ENCODE measurements around the gene CNST.

CNST gene

DNA sequence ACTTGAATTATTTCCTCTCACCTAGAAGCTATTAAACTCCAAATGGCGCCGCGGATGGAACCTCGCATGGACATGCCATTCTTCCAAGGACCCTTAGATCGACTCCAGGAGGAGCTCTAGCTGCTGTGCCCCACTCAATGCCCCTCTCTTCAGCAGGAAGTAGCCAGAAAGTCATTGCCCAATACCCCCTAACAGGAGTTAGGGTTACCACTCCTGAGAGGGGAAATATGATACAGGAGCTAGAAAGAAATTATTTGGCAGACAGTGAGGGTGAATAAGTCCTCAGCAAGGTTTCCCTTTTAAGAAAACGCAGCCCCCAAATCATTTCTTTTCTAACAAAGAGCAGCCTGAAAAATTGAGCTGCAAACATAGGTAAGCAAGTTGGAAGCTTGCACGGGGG is 28.8 kb upstream of the CNST start:
- no peak overlapping the region for H3K4me3 ChIP-seq (ENCODE audit: control insufficient read depth, low read depth, low read length)
- TF ChIP-seq, protein P1, sequence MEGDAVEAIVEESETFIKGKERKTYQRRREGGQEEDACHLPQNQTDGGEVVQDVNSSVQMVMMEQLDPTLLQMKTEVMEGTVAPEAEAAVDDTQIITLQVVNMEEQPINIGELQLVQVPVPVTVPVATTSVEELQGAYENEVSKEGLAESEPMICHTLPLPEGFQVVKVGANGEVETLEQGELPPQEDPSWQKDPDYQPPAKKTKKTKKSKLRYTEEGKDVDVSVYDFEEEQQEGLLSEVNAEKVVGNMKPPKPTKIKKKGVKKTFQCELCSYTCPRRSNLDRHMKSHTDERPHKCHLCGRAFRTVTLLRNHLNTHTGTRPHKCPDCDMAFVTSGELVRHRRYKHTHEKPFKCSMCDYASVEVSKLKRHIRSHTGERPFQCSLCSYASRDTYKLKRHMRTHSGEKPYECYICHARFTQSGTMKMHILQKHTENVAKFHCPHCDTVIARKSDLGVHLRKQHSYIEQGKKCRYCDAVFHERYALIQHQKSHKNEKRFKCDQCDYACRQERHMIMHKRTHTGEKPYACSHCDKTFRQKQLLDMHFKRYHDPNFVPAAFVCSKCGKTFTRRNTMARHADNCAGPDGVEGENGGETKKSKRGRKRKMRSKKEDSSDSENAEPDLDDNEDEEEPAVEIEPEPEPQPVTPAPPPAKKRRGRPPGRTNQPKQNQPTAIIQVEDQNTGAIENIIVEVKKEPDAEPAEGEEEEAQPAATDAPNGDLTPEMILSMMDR (conservative IDR thresholded peaks at IDR 0.05; ENCODE audit: control insufficient read depth, insufficient read depth, low read depth, low read length): no peak
- DNase-seq (ENCODE audit: low read depth): no peak

DNA sequence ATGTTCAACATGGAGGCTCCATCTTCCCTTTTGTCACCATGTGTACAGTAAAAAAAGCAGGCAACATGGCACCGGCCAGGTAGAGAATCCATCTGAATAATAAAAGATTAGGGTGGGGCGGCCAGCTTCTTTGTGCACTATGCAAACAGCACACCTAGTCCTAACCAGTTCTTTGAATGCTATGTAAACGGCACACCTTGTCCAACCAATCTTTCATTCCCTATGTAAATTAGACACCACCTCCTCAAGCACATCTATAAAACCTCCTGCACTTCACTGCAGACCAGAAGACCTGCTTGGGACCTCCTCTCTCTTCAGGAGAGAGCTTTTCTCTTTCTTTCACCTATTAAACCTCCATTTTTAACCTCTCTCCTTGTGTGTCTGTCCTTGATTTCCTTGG is 28.4 kb upstream of the CNST start:
- no peak for DNase-seq (ENCODE audit: low read depth)
- TF ChIP-seq, protein P1 (conservative IDR thresholded peaks at IDR 0.05; ENCODE audit: control insufficient read depth, insufficient read depth, low read depth, low read length): no peak
- no peak overlapping the region for H3K4me3 ChIP-seq (ENCODE audit: control insufficient read depth, low read depth, low read length)

DNA sequence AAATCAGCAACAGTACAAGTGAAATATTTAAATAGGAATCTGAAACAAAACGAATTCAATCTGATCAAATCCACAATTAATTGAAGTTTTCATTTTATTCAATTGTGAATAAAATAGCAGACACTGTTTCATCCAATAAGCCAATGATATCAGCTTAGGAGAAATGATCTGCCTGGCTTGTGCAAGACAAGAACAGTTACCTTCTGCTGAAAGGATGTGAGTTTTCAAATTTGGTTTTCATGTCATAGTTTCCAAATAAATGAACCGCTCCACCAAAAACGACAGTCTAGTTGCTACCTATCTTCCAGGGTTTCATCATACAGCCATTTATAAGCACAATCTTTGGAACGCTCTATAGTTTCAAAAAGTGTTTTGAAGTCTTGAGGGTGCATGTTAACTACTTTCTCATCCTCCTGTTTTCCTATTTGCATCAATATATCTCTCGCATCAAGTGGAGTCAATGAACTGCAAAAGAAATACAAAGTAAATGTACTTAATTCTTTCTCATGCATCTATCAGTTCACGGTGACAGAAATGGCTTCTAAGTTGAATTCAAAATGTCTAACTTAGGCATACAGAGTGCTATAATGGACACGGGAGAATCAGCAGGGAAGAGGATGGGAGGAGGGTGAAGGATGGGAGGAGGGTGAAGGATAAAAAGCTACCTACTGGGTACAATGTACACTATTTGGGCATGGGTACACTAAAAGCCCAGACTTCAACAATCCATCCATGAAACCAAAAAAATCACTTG is 25.3 kb upstream of the CNST start:
- TF ChIP-seq, protein P1 (conservative IDR thresholded peaks at IDR 0.05; ENCODE audit: control insufficient read depth, insufficient read depth, low read depth, low read length): no peak
- no peak for DNase-seq (ENCODE audit: low read depth)
- H3K4me3 ChIP-seq (ENCODE audit: control insufficient read depth, low read depth, low read length): no peak overlapping the region

DNA sequence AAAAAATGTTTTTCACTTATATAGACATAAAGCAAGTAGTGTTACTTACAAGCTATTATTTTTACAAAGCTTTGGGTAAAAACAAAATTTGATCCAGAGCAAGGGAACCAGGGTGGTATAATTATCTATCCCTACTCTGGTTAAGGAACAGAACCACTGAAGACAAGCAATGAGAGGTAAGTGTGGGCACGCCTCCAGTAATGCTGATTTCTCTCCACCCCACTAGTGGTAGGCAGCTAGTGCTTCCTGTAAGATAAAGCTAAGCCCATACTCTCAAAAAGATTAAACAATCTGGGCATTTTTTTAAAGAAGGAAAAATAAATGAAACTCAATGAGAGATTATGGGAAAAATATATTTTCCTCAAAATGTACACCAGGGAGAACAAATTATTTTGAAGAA is 22.3 kb upstream of the CNST start:
- no peak overlapping the region for H3K4me3 ChIP-seq (ENCODE audit: control insufficient read depth, low read depth, low read length)
- TF ChIP-seq, protein P1 (conservative IDR thresholded peaks at IDR 0.05; ENCODE audit: control insufficient read depth, insufficient read depth, low read depth, low read length): no peak
- no peak for DNase-seq (ENCODE audit: low read depth)

DNA sequence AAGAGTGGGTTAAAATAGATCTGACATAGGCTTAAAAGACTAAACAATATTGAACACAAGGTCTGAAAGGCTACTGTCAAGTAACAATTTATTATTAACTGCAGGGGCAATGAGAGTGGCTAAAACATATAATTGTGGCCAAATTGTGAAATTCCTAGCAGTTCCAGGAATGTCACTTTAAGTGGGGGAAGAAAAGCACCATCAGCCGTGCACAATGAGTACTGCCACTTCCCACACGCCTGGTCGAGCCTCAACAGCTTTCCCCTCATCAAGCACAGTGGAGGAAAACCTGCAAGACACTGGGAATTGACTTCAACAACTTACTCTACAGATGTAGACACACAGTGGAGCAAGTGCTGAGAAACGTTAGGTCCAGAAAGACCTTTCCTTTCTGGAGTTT is 16.6 kb upstream of the CNST start:
- H3K4me3 ChIP-seq (ENCODE audit: control insufficient read depth, low read depth, low read length): no peak overlapping the region
- TF ChIP-seq, protein P1 (conservative IDR thresholded peaks at IDR 0.05; ENCODE audit: control insufficient read depth, insufficient read depth, low read depth, low read length): no peak
- DNase-seq (ENCODE audit: low read depth): no peak

DNA sequence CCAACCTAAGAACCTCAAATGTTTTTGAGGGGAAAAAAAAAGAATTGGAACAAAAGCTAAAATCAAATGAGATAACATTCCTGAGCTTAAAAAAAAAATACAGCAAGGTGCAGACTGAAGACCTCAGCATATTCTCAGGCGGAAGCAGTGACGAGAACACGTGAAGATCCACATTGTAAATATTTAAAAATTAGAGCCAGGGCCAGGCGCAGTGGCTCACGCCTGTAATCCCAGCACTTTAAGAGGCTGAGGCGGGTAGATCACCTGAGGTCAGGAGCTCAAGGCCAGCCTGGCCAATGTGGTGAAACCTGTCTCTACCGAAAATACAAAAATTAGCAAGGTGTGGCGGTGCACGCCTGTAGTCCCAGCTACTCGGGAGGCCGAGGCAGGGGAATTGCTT is 15.9 kb upstream of the CNST start:
- DNase-seq (ENCODE audit: low read depth): no peak
- no peak overlapping the region for H3K4me3 ChIP-seq (ENCODE audit: control insufficient read depth, low read depth, low read length)
- TF ChIP-seq, protein P1 (conservative IDR thresholded peaks at IDR 0.05; ENCODE audit: control insufficient read depth, insufficient read depth, low read depth, low read length): no peak
